OCI-LY1 (cell line): ENCODE measurements around the gene PRH2.

Experiments
- H2AFZ ChIP-seq: fragments of 200-600 bp; sonication (generic), shearing (Covaris generic); 2 replicates; pipeline ENCODE4 v1.6.0; 2014; ENCODE audit warnings: antibody characterized with exemption, mild to moderate bottlenecking, low read length
- H3F3A ChIP-seq: fragments of 200-600 bp; sonication (generic), shearing (Covaris generic); 2 replicates; pipeline ENCODE4 v1.6.0; 2014; ENCODE audit warnings: mild to moderate bottlenecking, antibody characterized with exemption, low read length, moderate library complexity; ENCODE audit not compliant: insufficient read depth
- H3K27ac ChIP-seq: fragments of 200-600 bp; sonication (generic); 2 replicates; pipeline ENCODE4 v1.5.1; 2014; ENCODE audit warnings: low read length, mixed run types, mild to moderate bottlenecking, low read depth; ENCODE audit not compliant: poor library complexity, severe bottlenecking
- H3K27me3 ChIP-seq: fragments of 200-600 bp; sonication (generic); 2 replicates; pipeline ENCODE4 v1.6.0; 2014; ENCODE audit warnings: antibody characterized with exemption, mild to moderate bottlenecking, low read length, moderate library complexity; ENCODE audit not compliant: insufficient read depth
- H3K36me3 ChIP-seq: fragments of 200-600 bp; sonication (generic); 2 replicates; pipeline ENCODE4 v1.6.1; 2014; ENCODE audit warnings: mild to moderate bottlenecking, antibody characterized with exemption, low read length, moderate library complexity, mixed read lengths; ENCODE audit not compliant: insufficient read depth
- H3K4me1 ChIP-seq: fragments of 200-600 bp; sonication (generic); 2 replicates; pipeline ENCODE4 v1.5.1; 2014; ENCODE audit warnings: mild to moderate bottlenecking, low read length, moderate library complexity; ENCODE audit not compliant: insufficient read depth, severe bottlenecking
- H3K4me2 ChIP-seq: fragments of 200-600 bp; sonication (generic), shearing (Covaris generic); 2 replicates; pipeline ENCODE4 v1.6.1; 2014; ENCODE audit warnings: low read length
- H3K4me3 ChIP-seq: fragments of 200-600 bp; sonication (generic); 2 replicates; pipeline ENCODE4 v1.5.1; 2014; ENCODE audit warnings: low read length, low read depth, mild to moderate bottlenecking, mixed read lengths; ENCODE audit not compliant: poor library complexity, severe bottlenecking
- H3K79me2 ChIP-seq: fragments of 200-600 bp; shearing (Covaris generic); 2 replicates; pipeline ENCODE4 v1.6.1; 2016; ENCODE audit warnings: mixed run types, low read length, mixed read lengths; ENCODE audit not compliant: insufficient read depth
- H3K9ac ChIP-seq: fragments of 200-600 bp; sonication (generic), shearing (Covaris generic); 2 replicates; pipeline ENCODE4 v1.6.1; 2014; ENCODE audit warnings: mild to moderate bottlenecking, low read length, mixed read lengths
- H3K9me2 ChIP-seq: fragments of 200-600 bp; sonication (generic), shearing (Covaris generic); 2 replicates; pipeline ENCODE4 v1.6.1; 2014; ENCODE audit warnings: low read depth, mild to moderate bottlenecking, low read length, mixed read lengths
- H3K9me3 ChIP-seq: fragments of 200-600 bp; shearing (Covaris generic); 2 replicates; pipeline ENCODE4 v1.6.1; 2014; ENCODE audit warnings: low read length, mixed read lengths
- H4K20me1 ChIP-seq: fragments of 200-600 bp; sonication (generic), shearing (Covaris generic); 2 replicates; pipeline ENCODE4 v1.6.0; 2016; ENCODE audit warnings: mild to moderate bottlenecking, low read length; ENCODE audit not compliant: insufficient read depth
- EZH2 ChIP-seq: fragments of 200-600 bp; sonication (generic), shearing (Covaris generic); IDR thresholded peaks from 2 replicates; pipeline ENCODE4 v1.8.0; 2017; ENCODE audit warnings: borderline replicate concordance, mixed run types, mild to moderate bottlenecking, antibody characterized with exemption, low read length, moderate library complexity, mixed read lengths
- TF ChIP-seq, protein P1 (sequence below): fragments of 200-600 bp; sonication (generic), shearing (Covaris generic); IDR thresholded peaks from 2 replicates; pipeline ENCODE4 v1.5.1; 2017; ENCODE audit warnings: mild to moderate bottlenecking, antibody characterized with exemption, low read length, moderate library complexity, mixed read lengths

Gene PRH2

DNA sequence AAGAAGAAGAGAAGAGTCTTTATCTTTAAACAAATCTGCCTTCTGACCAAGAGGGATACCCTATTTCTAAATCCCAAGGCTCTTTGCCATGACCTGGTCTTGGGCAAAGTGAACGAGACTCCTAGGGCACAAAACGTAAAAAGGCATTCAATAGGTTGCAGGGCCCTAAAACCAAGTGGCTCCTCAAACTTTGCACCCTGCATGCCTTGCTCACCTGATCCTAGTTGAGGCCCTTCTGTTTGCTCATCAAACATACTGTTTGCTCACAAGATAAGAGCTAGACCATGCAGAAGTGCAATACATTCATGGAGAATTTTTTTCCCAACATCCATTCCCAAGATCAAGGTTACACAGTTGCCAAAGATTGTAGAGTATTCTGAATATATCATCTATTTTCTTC, 37.1 kb upstream of the PRH2 start:
- Histone ChIP-seq H4K20me1 (no peaks in the 10 kb centered on the region), H3K9me2 (no peaks in the 10 kb centered on the region), H3K4me2 (no peak overlapping the region), H3K9me3 (no peaks in the 10 kb centered on the region), H3K27ac (no peak overlapping the region), H3K27me3 (no peaks in the 10 kb centered on the region), H3K4me3 (no peak overlapping the region), H3K9ac (no peak overlapping the region), H3F3A (no peaks in the 10 kb centered on the region), H2AFZ (no peak overlapping the region), H3K36me3 (no peaks in the 10 kb centered on the region), H3K4me1 (no peaks in the 10 kb centered on the region), H3K79me2 (no peaks in the 10 kb centered on the region)
- TF ChIP-seq, protein P1, sequence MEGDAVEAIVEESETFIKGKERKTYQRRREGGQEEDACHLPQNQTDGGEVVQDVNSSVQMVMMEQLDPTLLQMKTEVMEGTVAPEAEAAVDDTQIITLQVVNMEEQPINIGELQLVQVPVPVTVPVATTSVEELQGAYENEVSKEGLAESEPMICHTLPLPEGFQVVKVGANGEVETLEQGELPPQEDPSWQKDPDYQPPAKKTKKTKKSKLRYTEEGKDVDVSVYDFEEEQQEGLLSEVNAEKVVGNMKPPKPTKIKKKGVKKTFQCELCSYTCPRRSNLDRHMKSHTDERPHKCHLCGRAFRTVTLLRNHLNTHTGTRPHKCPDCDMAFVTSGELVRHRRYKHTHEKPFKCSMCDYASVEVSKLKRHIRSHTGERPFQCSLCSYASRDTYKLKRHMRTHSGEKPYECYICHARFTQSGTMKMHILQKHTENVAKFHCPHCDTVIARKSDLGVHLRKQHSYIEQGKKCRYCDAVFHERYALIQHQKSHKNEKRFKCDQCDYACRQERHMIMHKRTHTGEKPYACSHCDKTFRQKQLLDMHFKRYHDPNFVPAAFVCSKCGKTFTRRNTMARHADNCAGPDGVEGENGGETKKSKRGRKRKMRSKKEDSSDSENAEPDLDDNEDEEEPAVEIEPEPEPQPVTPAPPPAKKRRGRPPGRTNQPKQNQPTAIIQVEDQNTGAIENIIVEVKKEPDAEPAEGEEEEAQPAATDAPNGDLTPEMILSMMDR, result no peak
- no peak for TF ChIP-seq EZH2

DNA sequence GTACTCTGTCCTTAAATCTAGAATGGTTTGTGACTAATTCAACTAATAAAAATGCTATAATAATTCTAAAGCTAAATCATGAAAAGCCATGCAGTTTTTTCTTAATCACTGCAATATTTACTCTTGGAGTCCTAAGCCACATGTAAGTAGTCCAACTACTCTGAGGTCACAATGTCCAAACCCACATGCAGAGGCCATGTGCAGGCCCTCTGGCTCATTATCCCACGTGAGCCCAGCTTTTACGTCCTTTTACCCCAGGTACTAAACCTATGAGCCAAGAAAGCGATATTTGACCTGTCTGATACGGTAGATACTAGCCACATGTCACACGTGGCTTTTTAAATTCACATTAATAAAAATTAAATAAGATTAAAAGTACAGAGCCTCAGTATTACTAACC, 32.2 kb upstream of the PRH2 start:
- Histone ChIP-seq H3K9me3 (no peaks in the 10 kb centered on the region), H3K79me2 (no peaks in the 10 kb centered on the region), H4K20me1 (no peaks in the 10 kb centered on the region), H2AFZ (no peak overlapping the region), H3K4me2 (no peak overlapping the region), H3K27ac (no peak overlapping the region), H3K9ac (no peak overlapping the region), H3K4me3 (no peak overlapping the region), H3K9me2 (no peaks in the 10 kb centered on the region), H3K27me3 (no peaks in the 10 kb centered on the region), H3F3A (no peaks in the 10 kb centered on the region), H3K4me1 (no peaks in the 10 kb centered on the region), H3K36me3 (no peaks in the 10 kb centered on the region)
- TF ChIP-seq, protein P1, result no peak
- TF ChIP-seq EZH2, result no peak

DNA sequence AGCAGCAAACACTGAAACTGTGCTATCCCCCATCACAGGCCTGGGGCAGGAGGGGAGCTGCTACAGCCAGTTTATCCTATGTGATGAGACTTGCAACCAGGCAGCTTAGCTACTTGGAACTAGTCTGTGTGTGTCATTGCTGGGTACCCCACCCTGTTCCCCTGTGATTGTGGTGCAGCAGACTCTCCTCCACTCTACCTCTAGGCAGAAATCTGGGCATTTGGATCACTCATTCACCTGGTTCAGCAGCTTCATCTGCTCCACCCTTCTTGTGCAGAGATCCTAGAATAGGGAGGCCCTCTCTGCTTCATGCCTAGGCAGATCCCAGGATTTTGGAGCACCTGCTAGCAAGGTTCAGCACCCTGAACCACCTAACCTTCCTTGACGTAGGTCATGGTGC, 28.5 kb upstream of the PRH2 start:
- Histone ChIP-seq H4K20me1 (no peaks in the 10 kb centered on the region), H3K4me3 (no peak overlapping the region), H3K9me3 (peaks cover 4% of the 10 kb centered on the region; the same call in 1 of the 2 replicates), H3K36me3 (no peaks in the 10 kb centered on the region), H3K9ac (no peak overlapping the region), H3K27me3 (no peaks in the 10 kb centered on the region), H2AFZ (no peak overlapping the region), H3F3A (no peaks in the 10 kb centered on the region), H3K4me1 (no peaks in the 10 kb centered on the region), H3K79me2 (no peaks in the 10 kb centered on the region), H3K9me2 (no peaks in the 10 kb centered on the region), H3K27ac (no peak overlapping the region), H3K4me2 (no peak overlapping the region)
- no peak for TF ChIP-seq EZH2
- TF ChIP-seq, protein P1, result no peak
